Endodermal cell (in vitro differentiated cells): ENCODE results near the gene SFTPB. TPM values are rescaled to one million over a fixed set of nuclear protein-coding genes. Genes with fewer than 3 reads are reported as not detected.

ENCODE experiments used
- DNase-seq: peaks from one replicate; pipeline ENCODE4 v3.0.0-alpha.2; 2017
- H3K27ac ChIP-seq: 2 replicates; pipeline ENCODE4 v1.5.1; 2013; ENCODE audit warnings: mild to moderate bottlenecking, low read depth, low read length, moderate library complexity
- H3K27me3 ChIP-seq: 2 replicates; pipeline ENCODE4 v1.6.1; 2013; ENCODE audit warnings: mild to moderate bottlenecking, low read length, moderate library complexity; ENCODE audit not compliant: insufficient read depth, control insufficient read depth, poor library complexity, severe bottlenecking
- H3K36me3 ChIP-seq: 2 replicates; pipeline ENCODE4 v1.7.0; 2013; ENCODE audit warnings: mild to moderate bottlenecking, low read length, moderate library complexity; ENCODE audit not compliant: control insufficient read depth, insufficient read depth
- H3K4me1 ChIP-seq: one replicate; pipeline ENCODE4 v1.7.0; 2013; ENCODE audit warnings: low read length; ENCODE audit not compliant: control insufficient read depth, insufficient read depth
- H3K4me3 ChIP-seq: 2 replicates; pipeline ENCODE4 v1.5.1; 2013; ENCODE audit warnings: mild to moderate bottlenecking, low read length, moderate library complexity
- H3K9ac ChIP-seq: 2 replicates; pipeline ENCODE4 v1.6.1; 2013; ENCODE audit warnings: mild to moderate bottlenecking, low read length, moderate library complexity; ENCODE audit not compliant: poor library complexity, severe bottlenecking; ENCODE audit errors: extremely low read depth
- H3K9me3 ChIP-seq: 2 replicates; pipeline ENCODE4 v1.6.1; 2013; ENCODE audit warnings: mild to moderate bottlenecking, low read length, moderate library complexity; ENCODE audit not compliant: control insufficient read depth
- H3K27ac Mint-ChIP-seq: 2 replicates; pipeline ENCODE4 v1.8.0; 2020; ENCODE audit warnings: mixed read lengths
- H3K27me3 Mint-ChIP-seq: 2 replicates; pipeline ENCODE4 v1.8.0; 2021; ENCODE audit warnings: mild to moderate bottlenecking, mixed read lengths; ENCODE audit not compliant: insufficient read depth
- H3K36me3 Mint-ChIP-seq: 2 replicates; pipeline ENCODE4 v1.8.0; 2020; ENCODE audit warnings: low read depth, mixed read lengths
- H3K4me1 Mint-ChIP-seq: 2 replicates; pipeline ENCODE4 v1.8.0; 2020; ENCODE audit warnings: mixed read lengths
- H3K4me3 Mint-ChIP-seq: 2 replicates; pipeline ENCODE4 v1.8.0; 2020; ENCODE audit warnings: mild to moderate bottlenecking, moderate library complexity, mixed read lengths
- H3K9me3 Mint-ChIP-seq: 2 replicates; pipeline ENCODE4 v1.8.0; 2020; ENCODE audit warnings: mild to moderate bottlenecking, mixed read lengths
- WGBS, 2 experiments: methylation state at CpG; one replicate each; pipeline versions ENCODE4 v1.1.5 to v1.1.7; 2013; ENCODE audit warnings: missing lambda C conversion rate in 2 of 2, mixed read lengths in 1 of 2; ENCODE audit not compliant: insufficient coverage in 1 of 2, insufficient read length in 1 of 2; 5-methylcytosine and 5-hydroxymethylcytosine counted together
- total RNA-seq, 2 donors: library from RNA; stranded (reverse); fragmentation: NEBNext Ultra II Directional in 1 of 2; extraction: Animal tissue kit (Norgen Biotek cat#: 25700) in 1 of 2; gene quantifications; 2 replicates in 1 of 2; 3 replicates in 1 of 2; pipeline ENCODE4 v1.2.1, GENCODE V29; 2021
- TF ChIP-seq, protein P1 (sequence below): fragments of 200-600 bp; sonication (generic); conservative IDR thresholded peaks from 2 replicates; pipeline ENCODE4 v1.5.0; 2021; ENCODE audit warnings: antibody characterized with exemption, mild to moderate bottlenecking

The SFTPB gene
- total RNA-seq, 2 donors from 2014 or later: not detected

DNA sequence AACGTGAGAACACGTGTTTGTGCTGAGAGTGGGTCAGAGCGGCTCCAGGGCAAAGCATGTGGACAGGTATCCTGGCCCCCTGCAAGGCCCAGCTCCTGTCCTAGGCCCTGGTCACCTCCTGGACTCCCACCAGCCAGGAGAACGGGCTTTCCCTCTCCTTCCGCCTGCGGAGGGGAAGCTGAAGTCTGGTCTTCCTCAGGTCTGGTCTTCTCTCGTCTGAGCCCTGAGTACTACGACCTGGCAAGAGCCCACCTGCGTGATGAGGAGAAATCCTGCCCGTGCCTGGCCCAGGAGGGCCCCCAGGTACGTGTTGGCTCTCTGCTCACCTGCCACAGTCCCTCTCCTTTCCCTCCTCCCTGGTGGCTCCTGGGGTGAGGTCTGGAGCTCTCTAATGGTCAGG, 27.1 kb upstream of the SFTPB start:
- H3K36me3 ChIP-seq: no peaks in the 10 kb centered on the region
- no peak for DNase-seq
- peaks cover 5% of the 10 kb centered on the region for H3K4me1 Mint-ChIP-seq
- H3K36me3 Mint-ChIP-seq: no peaks in the 10 kb centered on the region
- no peaks in the 10 kb centered on the region for H3K9me3 ChIP-seq
- H3K27me3 ChIP-seq: peaks cover 48% of the 10 kb centered on the region
- WGBS, 2 experiments: 91 to 95% methylated on average over 5 to 11 of the region's 11 CpGs
- TF ChIP-seq, protein P1, sequence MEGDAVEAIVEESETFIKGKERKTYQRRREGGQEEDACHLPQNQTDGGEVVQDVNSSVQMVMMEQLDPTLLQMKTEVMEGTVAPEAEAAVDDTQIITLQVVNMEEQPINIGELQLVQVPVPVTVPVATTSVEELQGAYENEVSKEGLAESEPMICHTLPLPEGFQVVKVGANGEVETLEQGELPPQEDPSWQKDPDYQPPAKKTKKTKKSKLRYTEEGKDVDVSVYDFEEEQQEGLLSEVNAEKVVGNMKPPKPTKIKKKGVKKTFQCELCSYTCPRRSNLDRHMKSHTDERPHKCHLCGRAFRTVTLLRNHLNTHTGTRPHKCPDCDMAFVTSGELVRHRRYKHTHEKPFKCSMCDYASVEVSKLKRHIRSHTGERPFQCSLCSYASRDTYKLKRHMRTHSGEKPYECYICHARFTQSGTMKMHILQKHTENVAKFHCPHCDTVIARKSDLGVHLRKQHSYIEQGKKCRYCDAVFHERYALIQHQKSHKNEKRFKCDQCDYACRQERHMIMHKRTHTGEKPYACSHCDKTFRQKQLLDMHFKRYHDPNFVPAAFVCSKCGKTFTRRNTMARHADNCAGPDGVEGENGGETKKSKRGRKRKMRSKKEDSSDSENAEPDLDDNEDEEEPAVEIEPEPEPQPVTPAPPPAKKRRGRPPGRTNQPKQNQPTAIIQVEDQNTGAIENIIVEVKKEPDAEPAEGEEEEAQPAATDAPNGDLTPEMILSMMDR: no peak
- H3K27ac Mint-ChIP-seq: no peak overlapping the region
- H3K27ac ChIP-seq: no peak overlapping the region
- no peak overlapping the region for H3K4me3 ChIP-seq
- no peak overlapping the region for H3K4me3 Mint-ChIP-seq
- H3K9me3 Mint-ChIP-seq: no peaks in the 10 kb centered on the region
- no peaks in the 10 kb centered on the region for H3K4me1 ChIP-seq
- H3K9ac ChIP-seq: no peak overlapping the region
- H3K27me3 Mint-ChIP-seq: peaks cover 61% of the 10 kb centered on the region

DNA sequence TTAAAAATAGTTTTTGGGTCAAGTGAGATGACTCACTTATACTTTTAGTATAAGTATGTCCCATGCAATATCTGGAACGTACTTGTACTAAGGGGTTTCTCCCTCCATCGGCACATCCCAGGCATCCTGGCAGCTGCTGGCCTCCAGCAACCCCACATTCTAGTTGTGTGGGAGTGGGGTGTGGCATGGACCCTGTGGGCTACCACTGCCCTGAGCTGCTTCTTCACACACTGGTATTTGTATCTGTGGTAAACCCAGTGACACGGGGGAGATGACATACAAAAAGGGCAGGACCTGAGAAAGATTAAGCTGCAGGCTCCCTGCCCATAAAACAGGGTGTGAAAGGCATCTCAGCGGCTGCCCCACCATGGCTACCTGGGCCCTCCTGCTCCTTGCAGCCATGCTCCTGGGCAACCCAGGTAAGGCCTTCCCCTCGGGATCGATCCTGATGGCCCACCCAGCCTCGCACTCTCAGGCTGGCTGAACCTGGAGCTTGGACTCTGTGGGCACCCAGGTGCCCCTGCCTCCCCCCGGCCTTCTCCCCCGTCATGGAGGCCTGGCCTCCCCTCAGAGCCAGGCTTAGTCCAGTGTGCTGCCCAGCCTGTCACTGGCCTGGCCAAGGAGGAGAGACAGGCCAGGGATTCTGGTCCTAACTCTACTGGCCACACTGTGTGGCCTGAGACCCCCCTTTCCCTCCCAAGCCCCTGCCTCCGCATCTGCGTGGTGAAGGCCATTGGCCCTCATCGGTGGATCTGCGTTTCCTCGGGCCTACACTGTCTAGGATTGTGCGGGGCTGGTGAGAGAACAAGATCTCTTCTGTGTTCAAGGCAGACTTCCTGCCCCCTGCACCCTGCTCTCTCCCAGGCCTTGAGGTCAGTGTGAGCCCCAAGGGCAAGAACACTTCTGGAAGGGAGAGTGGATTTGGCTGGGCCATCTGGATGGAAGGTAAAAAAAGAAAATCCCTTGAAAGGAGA, 26.3 kb upstream of the SFTPB start, which contains the start of gene GNLY:
Gene GNLY (plus strand): TSS at position 307 of the 974 bp plus-strand sequence. CDS start 61 bp downstream, at position 368.
- no peak within 1 kb of the TSS for H3K4me3 ChIP-seq
- DNase-seq: no peak
- no peaks in the 10 kb centered on the region for H3K9me3 Mint-ChIP-seq

DNA sequence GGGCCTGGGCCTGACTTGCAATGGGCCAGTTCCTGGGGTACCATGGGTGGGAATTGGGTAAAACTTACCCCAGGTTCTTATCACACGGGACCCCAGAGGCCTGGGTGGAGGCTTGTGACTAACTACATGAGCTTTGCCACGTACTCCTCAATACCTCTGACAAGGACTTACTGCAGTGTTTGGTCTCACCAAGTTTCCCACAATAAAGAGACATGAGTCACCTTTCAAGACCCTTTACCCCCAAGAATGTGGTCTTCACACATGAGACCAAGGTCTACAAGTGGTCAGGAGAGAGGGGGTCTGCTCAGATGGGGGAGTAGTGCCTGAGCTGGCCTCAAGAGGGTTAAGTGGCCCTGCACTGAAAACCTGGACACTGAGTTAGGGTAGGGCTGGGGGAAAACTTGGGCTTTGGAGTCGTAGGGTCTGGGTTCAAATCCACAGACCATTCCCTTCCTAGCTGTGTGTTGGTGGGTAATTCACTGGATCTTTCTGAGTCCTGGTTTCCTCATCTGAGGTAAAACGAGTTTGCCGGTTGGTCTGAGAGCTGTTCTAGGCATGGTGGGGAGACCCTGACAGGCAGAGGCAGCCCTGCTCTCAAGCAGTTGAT, 24.1 kb upstream of the SFTPB start:
- Mint-ChIP-seq H3K4me1 (peaks cover 5% of the 10 kb centered on the region), H3K27me3 (peaks cover 45% of the 10 kb centered on the region), H3K9me3 (no peaks in the 10 kb centered on the region), H3K4me3 (no peak overlapping the region), H3K27ac (no peak overlapping the region), H3K36me3 (no peaks in the 10 kb centered on the region)
- WGBS, 2 experiments: 85 to 96% methylated on average over 3 to 5 of the region's 5 CpGs
- no peak for DNase-seq
- H3K4me1 ChIP-seq: no peaks in the 10 kb centered on the region
- H3K27ac ChIP-seq: no peak overlapping the region
- H3K27me3 ChIP-seq: peaks cover 34% of the 10 kb centered on the region
- no peak overlapping the region for H3K4me3 ChIP-seq
- H3K36me3 ChIP-seq: no peaks in the 10 kb centered on the region
- TF ChIP-seq, protein P1: no peak
- H3K9ac ChIP-seq: no peak overlapping the region
- H3K9me3 ChIP-seq: no peaks in the 10 kb centered on the region

More for the DNA sequence above, 26.3 kb upstream of the SFTPB start, which contains the start of gene GNLY:
- 82 to 92% methylated on average over 7 to 15 of the region's 15 CpGs for WGBS, 2 experiments
- Mint-ChIP-seq H3K27ac (no peak within 1 kb of the TSS), H3K4me1 (peaks cover 5% of the 10 kb centered on the region), H3K36me3 (no peaks in the 10 kb centered on the region), H3K4me3 (no peak within 1 kb of the TSS), H3K27me3 (peaks cover 61% of the 10 kb centered on the region)
- TF ChIP-seq, protein P1: no peak
- no peak within 1 kb of the TSS for H3K9ac ChIP-seq
- H3K9me3 ChIP-seq: no peaks in the 10 kb centered on the region
- no peak within 1 kb of the TSS for H3K27ac ChIP-seq
- no peaks in the 10 kb centered on the region for H3K36me3 ChIP-seq
- no peaks in the 10 kb centered on the region for H3K4me1 ChIP-seq
- H3K27me3 ChIP-seq: peaks cover 48% of the 10 kb centered on the region
